RWPE2 (cell line): Measurements from ENCODE around the gene CSRNP3.

Source experiments
- ATAC-seq: fragments of 200-7000 bp; cut with Tn5 transposase; 3 replicates; pipeline ENCODE4 v1.9.1; 2021; ENCODE audit warnings: low read depth
- DNase-seq: peaks from one replicate; pipeline ENCODE4 v3.0.0-alpha.2; 2020; ENCODE audit warnings: low spot score
- H3K27ac ChIP-seq: fragments of 450-650 bp; 2 replicates; pipeline ENCODE4 v1.5.1; 2017; ENCODE audit warnings: mild to moderate bottlenecking; ENCODE audit not compliant: poor library complexity, severe bottlenecking
- H3K27me3 ChIP-seq: fragments of 250-450 bp; sonication (Bioruptor Pico); 2 replicates; pipeline ENCODE4 v1.5.1; 2021; ENCODE audit warnings: mild to moderate bottlenecking, moderate library complexity; ENCODE audit not compliant: insufficient read depth, poor library complexity, severe bottlenecking
- H3K36me3 ChIP-seq: fragments of 250-450 bp; sonication (Bioruptor Pico); 2 replicates; pipeline ENCODE4 v1.5.1; 2020; ENCODE audit warnings: low read depth, mild to moderate bottlenecking, moderate library complexity
- H3K4me1 ChIP-seq: fragments of 250-450 bp; sonication (Bioruptor Pico); 2 replicates; pipeline ENCODE4 v1.5.1; 2021; ENCODE audit warnings: mild to moderate bottlenecking, moderate library complexity; ENCODE audit not compliant: insufficient read depth, poor library complexity, severe bottlenecking
- H3K4me3 ChIP-seq: fragments of 250-450 bp; sonication (Bioruptor Pico); 2 replicates; pipeline ENCODE4 v1.5.1; 2021; ENCODE audit warnings: mild to moderate bottlenecking, moderate library complexity; ENCODE audit not compliant: severe bottlenecking
- H3K9me3 ChIP-seq: fragments of 250-450 bp; sonication (Bioruptor Pico); 2 replicates; pipeline ENCODE4 v1.5.1; 2021; ENCODE audit warnings: mild to moderate bottlenecking, moderate library complexity; ENCODE audit not compliant: severe bottlenecking
- TF ChIP-seq, protein P1 (sequence below): fragments of 450-650 bp; IDR thresholded peaks from one replicate; pipeline ENCODE4 v1.5.1; 2017; ENCODE audit warnings: mild to moderate bottlenecking, moderate library complexity; ENCODE audit not compliant: poor library complexity, severe bottlenecking

Gene CSRNP3

DNA sequence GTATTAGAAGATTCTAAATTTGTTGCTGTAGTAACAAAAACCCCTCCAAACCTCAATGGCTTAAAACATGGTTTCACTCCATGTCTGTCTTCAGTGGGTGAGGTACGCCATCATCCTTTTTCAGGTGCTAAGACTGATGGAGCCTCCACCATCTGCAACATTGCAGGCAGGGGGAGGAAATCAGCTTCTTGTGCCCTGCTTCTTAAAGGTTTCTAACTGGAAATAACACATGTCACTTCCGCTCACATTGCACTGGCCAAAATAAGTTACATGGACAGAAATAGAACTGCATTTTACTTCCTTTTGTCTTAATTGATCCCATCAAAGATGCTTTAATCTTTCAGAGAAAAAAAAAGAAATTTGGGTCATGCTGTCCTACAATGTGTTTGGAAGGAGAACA, 230.4 kb downstream of the CSRNP3 start:
- H3K9me3 ChIP-seq: no peaks in the 10 kb centered on the region
- no peaks in the 10 kb centered on the region for H3K4me1 ChIP-seq
- ATAC-seq (no peak), DNase-seq (no peak)
- no peak overlapping the region for H3K4me3 ChIP-seq
- H3K27me3 ChIP-seq: no peaks in the 10 kb centered on the region
- H3K27ac ChIP-seq: no peak overlapping the region
- no peaks in the 10 kb centered on the region for H3K36me3 ChIP-seq
- TF ChIP-seq, protein P1, sequence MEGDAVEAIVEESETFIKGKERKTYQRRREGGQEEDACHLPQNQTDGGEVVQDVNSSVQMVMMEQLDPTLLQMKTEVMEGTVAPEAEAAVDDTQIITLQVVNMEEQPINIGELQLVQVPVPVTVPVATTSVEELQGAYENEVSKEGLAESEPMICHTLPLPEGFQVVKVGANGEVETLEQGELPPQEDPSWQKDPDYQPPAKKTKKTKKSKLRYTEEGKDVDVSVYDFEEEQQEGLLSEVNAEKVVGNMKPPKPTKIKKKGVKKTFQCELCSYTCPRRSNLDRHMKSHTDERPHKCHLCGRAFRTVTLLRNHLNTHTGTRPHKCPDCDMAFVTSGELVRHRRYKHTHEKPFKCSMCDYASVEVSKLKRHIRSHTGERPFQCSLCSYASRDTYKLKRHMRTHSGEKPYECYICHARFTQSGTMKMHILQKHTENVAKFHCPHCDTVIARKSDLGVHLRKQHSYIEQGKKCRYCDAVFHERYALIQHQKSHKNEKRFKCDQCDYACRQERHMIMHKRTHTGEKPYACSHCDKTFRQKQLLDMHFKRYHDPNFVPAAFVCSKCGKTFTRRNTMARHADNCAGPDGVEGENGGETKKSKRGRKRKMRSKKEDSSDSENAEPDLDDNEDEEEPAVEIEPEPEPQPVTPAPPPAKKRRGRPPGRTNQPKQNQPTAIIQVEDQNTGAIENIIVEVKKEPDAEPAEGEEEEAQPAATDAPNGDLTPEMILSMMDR: no peak

DNA sequence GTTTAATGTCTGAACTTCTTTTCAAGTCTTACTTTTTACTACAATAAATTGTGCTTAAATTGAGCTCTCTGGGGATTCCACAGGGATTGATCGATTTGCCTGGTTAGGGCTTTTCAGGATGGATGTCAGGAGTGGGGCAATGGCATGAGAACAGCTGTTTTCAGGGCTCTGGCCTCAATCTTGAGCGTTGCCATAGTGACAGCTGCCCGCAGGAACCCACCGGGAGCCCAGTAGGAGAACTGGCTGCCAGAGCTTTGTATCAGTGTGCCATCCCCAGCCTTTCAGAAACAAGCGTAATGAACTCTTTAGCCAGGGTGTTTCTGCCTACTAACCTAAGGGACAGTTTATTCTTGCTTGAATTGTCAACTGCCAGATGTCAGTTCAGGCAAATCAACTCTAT, 231.0 kb downstream of the CSRNP3 start:
- Histone ChIP-seq H3K27ac (no peak overlapping the region), H3K27me3 (no peaks in the 10 kb centered on the region), H3K36me3 (no peaks in the 10 kb centered on the region), H3K4me3 (no peak overlapping the region), H3K4me1 (no peaks in the 10 kb centered on the region), H3K9me3 (no peaks in the 10 kb centered on the region)
- ATAC-seq: no peak
- no peak for DNase-seq
- TF ChIP-seq, protein P1: no peak

DNA sequence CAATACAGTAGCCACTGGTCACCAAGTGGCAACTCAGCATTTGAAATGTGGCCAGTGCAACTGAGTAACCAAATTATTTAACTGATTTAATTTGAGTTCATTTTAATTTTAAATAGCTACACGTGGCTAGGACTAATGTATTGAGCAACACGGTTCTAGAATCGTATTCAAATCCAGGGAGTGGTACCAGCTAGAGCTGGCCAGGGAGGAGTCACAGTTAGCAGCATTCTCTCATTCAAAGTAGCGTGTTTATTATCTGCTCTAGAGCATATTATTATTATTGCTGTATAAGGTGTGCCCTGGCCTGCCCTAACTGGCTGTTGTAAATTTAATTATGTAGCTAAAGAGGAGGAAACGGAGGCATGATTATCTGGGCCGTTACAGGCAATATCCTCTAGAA, 231.6 kb downstream of the CSRNP3 start:
- Histone ChIP-seq H3K27ac (no peak overlapping the region), H3K27me3 (no peaks in the 10 kb centered on the region), H3K4me1 (no peaks in the 10 kb centered on the region), H3K4me3 (no peak overlapping the region), H3K36me3 (no peaks in the 10 kb centered on the region), H3K9me3 (no peaks in the 10 kb centered on the region)
- TF ChIP-seq, protein P1: no peak
- ATAC-seq: no peak
- no peak for DNase-seq

DNA sequence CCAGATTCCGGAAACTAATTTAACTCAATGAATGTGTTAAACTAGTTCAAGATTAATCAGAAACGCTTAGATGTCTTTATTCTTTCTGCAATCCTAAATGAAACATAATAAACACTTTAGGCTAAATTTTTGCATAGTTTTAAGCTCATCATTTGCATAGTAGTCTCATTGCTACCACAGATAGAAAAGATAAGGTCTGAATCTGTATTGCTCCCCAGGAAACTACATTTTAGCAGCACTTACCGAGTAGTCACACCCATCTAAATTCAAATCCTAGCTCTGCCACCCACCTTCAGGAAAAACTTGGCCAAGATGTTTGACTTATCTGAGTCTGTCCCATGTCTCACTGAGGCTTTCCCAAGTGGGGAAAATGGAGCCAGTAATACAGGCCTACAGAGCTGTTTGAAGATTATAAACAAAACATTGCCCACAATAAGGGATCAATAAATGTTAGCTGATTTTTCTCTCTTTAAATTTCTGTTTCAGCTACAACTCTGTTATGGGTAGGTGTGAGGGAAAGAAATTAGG, 237.5 kb downstream of the CSRNP3 start:
- Histone ChIP-seq H3K4me1 (no peaks in the 10 kb centered on the region), H3K27me3 (no peaks in the 10 kb centered on the region), H3K9me3 (no peaks in the 10 kb centered on the region), H3K4me3 (no peak overlapping the region), H3K36me3 (no peaks in the 10 kb centered on the region), H3K27ac (no peak overlapping the region)
- ATAC-seq: no peak
- DNase-seq: no peak
- TF ChIP-seq, protein P1: no peak

DNA sequence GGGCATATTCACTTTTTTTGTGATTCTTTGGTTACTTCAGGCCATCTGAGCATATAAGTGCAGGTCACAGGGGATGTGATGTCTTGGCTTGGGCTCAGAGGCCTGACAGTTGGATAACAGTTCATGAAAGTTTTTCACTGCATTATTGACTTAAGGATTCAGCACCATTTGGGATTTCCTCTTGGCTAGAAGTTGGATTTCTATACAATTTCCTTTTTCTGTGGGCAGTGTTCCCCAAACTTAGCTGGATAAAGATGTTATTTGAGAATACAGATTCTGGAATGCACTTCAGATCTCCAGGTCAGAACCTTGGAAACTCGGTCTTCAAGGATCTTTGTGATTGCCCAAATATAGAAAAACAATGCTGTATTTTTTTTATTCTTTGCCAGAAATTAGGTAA, 246.6 kb downstream of the CSRNP3 start:
- DNase-seq (no peak), ATAC-seq (no peak)
- TF ChIP-seq, protein P1: no peak
- no peaks in the 10 kb centered on the region for H3K4me1 ChIP-seq
- H3K9me3 ChIP-seq: no peaks in the 10 kb centered on the region
- H3K4me3 ChIP-seq: no peak overlapping the region
- H3K27me3 ChIP-seq: no peaks in the 10 kb centered on the region
- no peaks in the 10 kb centered on the region for H3K36me3 ChIP-seq
- no peak overlapping the region for H3K27ac ChIP-seq
